ENCODE results near the gene ERBB2. TPM values are rescaled to one million over a fixed set of nuclear protein-coding genes. Genes with fewer than 3 reads are reported as not detected.

Gene ERBB2
- total and polyA plus RNA-seq, 5 donors from 2014 or later, result 0.36 to 5.5 (median 0.67) TPM

DNA sequence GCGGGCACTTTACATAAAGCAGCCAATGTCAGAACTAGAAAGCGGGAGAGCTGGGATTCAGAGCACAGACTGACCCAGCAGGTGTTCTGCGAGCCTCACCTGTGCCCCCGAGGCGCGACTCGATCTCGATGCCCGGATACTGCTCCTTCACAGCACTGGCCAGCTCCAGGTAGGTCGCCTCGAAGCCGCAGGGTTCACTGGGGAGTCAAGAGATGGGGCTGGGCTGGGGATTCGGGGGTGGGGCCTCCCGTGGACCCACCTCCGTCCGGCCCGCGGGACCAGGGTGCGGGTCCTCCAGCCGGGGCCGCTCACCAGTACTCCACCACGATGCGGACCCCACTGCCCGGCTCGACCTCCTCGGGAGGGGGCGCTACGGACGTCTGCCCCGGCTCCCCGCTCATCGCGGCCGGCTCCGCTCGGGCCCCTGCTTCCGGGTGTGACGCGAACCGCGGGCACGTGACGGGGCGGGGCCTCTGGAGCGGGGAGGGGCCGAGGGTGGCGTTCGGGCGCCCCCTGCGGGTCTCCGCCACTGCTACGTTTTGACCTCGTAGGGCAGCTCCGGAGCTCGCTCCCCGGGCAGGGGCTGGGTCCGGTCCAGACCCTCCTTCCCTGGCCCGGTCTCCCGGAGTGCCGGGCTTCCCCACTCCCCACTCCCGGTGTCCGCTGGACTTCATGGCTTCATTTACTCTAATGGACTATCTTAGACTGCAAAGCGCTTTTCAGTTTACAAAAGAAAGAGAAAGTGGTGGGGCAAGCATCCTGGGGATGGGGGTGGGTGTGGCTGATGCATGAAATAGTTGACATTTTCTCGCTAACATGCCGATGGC, 30.4 kb downstream of the ERBB2 start, which contains the start of gene MIEN1:
Gene MIEN1, minus strand, starts transcription at position 438 of the 827 bp plus-strand sequence. Its CDS starts 37 bp downstream, at position 401.
- Mint-ChIP-seq H3K27ac (peak within 1 kb of the TSS; percentile 77 to 95 (median 94)), H3K4me3 (peak within 1 kb of the TSS; percentile 91 to 97 (median 92)), H3K9me3 (peaks cover 0 to 2% (median 0%) of the 10 kb centered on the region in 7 donors)

DNA sequence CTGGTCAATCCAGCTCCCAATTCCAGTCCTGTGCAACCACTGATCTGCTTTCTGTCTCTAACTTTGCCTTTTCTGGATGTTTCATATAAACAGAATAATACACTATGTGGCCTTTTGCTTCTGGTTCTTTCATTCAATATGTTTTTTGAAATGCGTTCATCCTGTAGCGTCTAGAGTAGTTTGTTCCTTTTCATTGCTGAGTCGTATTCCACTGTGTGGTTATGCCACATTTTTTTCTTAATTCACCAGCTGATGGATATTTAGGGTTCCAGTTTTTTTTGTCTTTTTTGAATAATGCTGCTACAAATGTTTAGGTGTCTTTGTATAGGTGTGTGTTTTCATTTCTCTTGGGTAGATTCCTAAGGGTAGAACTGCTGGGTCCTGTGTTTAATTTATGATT, 32.7 kb downstream of the ERBB2 start:
- H3K4me3 Mint-ChIP-seq, result peak overlapping the region; percentile 0 to 80 (median 46)
- peaks cover 0 to 2% (median 0%) of the 10 kb centered on the region in 7 donors for H3K9me3 Mint-ChIP-seq
- no peak for ATAC-seq (ENCODE audit: low read depth in 2 of 2)
- Histone ChIP-seq H3K9me3 (ENCODE audit: control insufficient read depth in 2 of 2, low read length in 2 of 2) (no peaks in the 10 kb centered on the region), H3K36me3 (ENCODE audit: control insufficient read depth, insufficient read depth, low read length) (peaks cover 11% of the 10 kb centered on the region), H3K27me3 (ENCODE audit: control insufficient read depth, insufficient read depth, low read length) (no peaks in the 10 kb centered on the region), H3K27ac (ENCODE audit: insufficient read depth, low read length, poor library complexity, severe bottlenecking) (no peak overlapping the region), H3K4me1 (ENCODE audit: control insufficient read depth, insufficient read depth, low read length, poor library complexity, severe bottlenecking) (peaks cover 12% of the 10 kb centered on the region), H3K4me3 (ENCODE audit: low read depth, low read length) (no peak overlapping the region)
- peaks cover 0 to 23% (median 11%) of the 10 kb centered on the region in 4 donors for H3K4me1 Mint-ChIP-seq
- H3K36me3 Mint-ChIP-seq, result peaks cover 9% of the 10 kb centered on the region
- peak overlapping the region in 2 of 3 donors; percentile 22 to 44 for H3K27ac Mint-ChIP-seq
- DNase-seq, result no peak
- peaks cover 16% of the 10 kb centered on the region for H3K27me3 Mint-ChIP-seq

More for the DNA sequence above, 30.4 kb downstream of the ERBB2 start, which contains the start of gene MIEN1:
- peak within 1 kb of the TSS; percentile 93 for H3K27ac ChIP-seq (ENCODE audit: insufficient read depth, low read length, poor library complexity, severe bottlenecking)
- no peaks in the 10 kb centered on the region for H3K9me3 ChIP-seq (ENCODE audit: control insufficient read depth in 2 of 2, low read length in 2 of 2)
- peak; percentile 88 to 95 (median 88) for DNase-seq
- H3K36me3 ChIP-seq (ENCODE audit: control insufficient read depth, insufficient read depth, low read length), result peaks cover 13% of the 10 kb centered on the region
- Mint-ChIP-seq H3K4me1 (peaks cover 0 to 19% (median 12%) of the 10 kb centered on the region in 4 donors), H3K27me3 (peaks cover 4% of the 10 kb centered on the region), H3K36me3 (peaks cover 14% of the 10 kb centered on the region)
- H3K27me3 ChIP-seq (ENCODE audit: control insufficient read depth, insufficient read depth, low read length), result no peaks in the 10 kb centered on the region
- H3K4me1 ChIP-seq (ENCODE audit: control insufficient read depth, insufficient read depth, low read length, poor library complexity, severe bottlenecking), result peaks cover 12% of the 10 kb centered on the region
- H3K4me3 ChIP-seq (ENCODE audit: low read depth, low read length), result peak within 1 kb of the TSS; percentile 83
- peak; percentile 93 to 96 for ATAC-seq (ENCODE audit: low read depth in 2 of 2)

DNA sequence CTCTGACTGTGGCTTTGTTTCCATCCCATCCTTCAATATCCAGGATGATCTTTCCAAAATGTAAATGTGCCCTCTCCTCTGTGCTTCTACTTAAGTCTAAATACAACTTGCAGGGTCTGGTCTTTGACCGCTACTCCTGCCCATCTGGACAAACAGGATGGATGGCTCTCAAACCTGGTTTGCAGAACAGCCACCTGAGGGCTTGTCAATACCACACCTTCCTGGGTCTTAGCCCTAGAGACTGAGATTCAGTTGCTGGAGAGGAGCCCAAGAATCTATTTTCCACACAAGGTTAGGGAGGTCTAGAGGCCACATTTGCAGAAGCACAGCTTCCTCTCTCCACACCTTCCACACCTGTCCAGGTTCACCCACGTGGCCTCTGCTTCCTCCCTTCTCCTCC, 36.0 kb downstream of the ERBB2 start:
- Histone ChIP-seq H3K27me3 (ENCODE audit: control insufficient read depth, insufficient read depth, low read length) (no peaks in the 10 kb centered on the region), H3K4me1 (ENCODE audit: control insufficient read depth, insufficient read depth, low read length, poor library complexity, severe bottlenecking) (peaks cover 16% of the 10 kb centered on the region), H3K4me3 (ENCODE audit: low read depth, low read length) (no peak overlapping the region), H3K36me3 (ENCODE audit: control insufficient read depth, insufficient read depth, low read length) (no peaks in the 10 kb centered on the region), H3K27ac (ENCODE audit: insufficient read depth, low read length, poor library complexity, severe bottlenecking) (no peak overlapping the region), H3K9me3 (ENCODE audit: control insufficient read depth in 2 of 2, low read length in 2 of 2) (no peaks in the 10 kb centered on the region)
- Mint-ChIP-seq H3K4me1 (peaks cover 0 to 23% (median 4%) of the 10 kb centered on the region in 4 donors), H3K4me3 (no peak overlapping the region), H3K27me3 (peaks cover 30% of the 10 kb centered on the region), H3K36me3 (no peaks in the 10 kb centered on the region), H3K27ac (no peak overlapping the region), H3K9me3 (peaks cover 0 to 1% (median 0%) of the 10 kb centered on the region in 7 donors)
- DNase-seq (no peak), ATAC-seq (ENCODE audit: low read depth in 2 of 2) (no peak)

DNA sequence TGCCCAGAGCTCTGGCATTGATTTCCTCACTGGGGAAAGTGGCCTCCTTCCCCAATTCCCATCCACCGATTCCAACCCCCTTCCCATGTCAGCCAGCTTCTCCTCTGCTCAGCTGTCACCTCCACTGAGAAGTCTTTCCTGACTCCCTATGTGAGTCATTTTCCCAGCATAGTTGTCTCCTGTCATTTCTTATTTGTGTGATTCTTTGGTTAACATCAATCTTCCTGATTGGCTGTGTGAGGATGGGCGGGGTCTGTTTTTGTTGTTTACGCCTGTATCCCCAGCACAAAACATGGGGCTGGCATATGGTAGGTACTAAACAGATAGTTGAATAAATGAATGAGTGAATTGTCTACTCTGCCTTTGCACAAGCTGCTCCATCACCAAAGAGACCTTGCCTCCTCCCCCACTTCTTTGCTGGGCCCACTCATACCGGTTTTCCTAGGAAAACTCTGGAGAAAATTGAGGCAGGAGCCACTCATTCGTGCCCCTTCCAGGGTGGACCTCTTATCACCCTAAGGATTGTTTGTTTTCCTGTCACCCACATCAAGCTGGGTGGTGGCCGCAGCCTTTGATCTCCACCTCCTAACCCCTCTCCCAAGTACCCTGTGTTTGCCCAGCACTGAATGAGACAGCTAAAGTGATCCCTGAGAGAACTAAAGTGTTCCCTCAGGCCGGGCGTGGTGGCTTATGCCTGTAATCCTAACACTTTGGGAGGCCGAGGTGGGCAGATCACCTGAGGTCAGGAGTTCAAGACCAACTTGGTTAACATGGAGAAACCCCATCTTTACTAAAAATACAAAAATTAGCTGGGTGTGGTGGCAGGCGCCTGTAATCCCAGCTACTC, 36.7 kb downstream of the ERBB2 start:
- Mint-ChIP-seq H3K27me3 (peaks cover 37% of the 10 kb centered on the region), H3K4me3 (peak overlapping the region in 1 of 4 donors; percentile 12), H3K9me3 (peaks cover 0 to 1% (median 0%) of the 10 kb centered on the region in 7 donors), H3K36me3 (no peaks in the 10 kb centered on the region), H3K27ac (peak overlapping the region in 1 of 3 donors; percentile 38), H3K4me1 (peaks cover 0 to 22% (median 4%) of the 10 kb centered on the region in 4 donors)
- Histone ChIP-seq H3K9me3 (ENCODE audit: control insufficient read depth in 2 of 2, low read length in 2 of 2) (no peaks in the 10 kb centered on the region), H3K27me3 (ENCODE audit: control insufficient read depth, insufficient read depth, low read length) (no peaks in the 10 kb centered on the region), H3K27ac (ENCODE audit: insufficient read depth, low read length, poor library complexity, severe bottlenecking) (no peak overlapping the region), H3K4me1 (ENCODE audit: control insufficient read depth, insufficient read depth, low read length, poor library complexity, severe bottlenecking) (peaks cover 16% of the 10 kb centered on the region), H3K4me3 (ENCODE audit: low read depth, low read length) (no peak overlapping the region), H3K36me3 (ENCODE audit: control insufficient read depth, insufficient read depth, low read length) (no peaks in the 10 kb centered on the region)
- DNase-seq (no peak), ATAC-seq (ENCODE audit: low read depth in 2 of 2) (no peak)

DNA sequence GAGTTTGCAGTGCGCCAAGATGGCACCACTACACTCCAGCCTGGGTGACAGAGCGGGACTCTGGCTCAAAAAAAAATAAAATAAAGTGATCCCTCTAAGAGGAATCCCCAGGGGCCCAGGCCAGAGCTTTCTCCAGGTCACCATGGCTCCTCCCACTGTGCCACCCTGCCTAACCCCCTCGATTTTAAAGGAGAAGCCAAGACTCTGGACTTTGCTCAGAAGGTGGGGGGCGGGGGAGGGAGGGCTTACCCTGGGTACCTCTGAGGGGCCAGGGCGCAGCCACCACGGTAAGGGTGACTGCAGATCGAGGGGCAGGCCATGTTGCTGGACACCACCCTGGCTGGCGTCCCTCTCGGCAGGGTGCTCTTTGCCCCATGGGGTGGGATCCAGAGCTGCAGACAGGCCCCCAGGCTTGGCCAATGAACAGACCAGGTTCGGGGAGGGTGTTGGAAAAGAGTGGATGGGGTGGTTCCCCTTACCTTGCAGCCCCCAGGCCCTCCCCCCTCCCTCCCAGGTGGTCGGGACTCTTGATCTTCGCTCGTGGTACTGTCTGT, 37.4 kb downstream of the ERBB2 start:
- Mint-ChIP-seq H3K4me1 (peaks cover 0 to 22% (median 4%) of the 10 kb centered on the region in 4 donors), H3K27me3 (peaks cover 38% of the 10 kb centered on the region), H3K36me3 (no peaks in the 10 kb centered on the region), H3K9me3 (peaks cover 0 to 1% (median 0%) of the 10 kb centered on the region in 7 donors), H3K27ac (no peak overlapping the region), H3K4me3 (no peak overlapping the region)
- H3K9me3 ChIP-seq (ENCODE audit: control insufficient read depth in 2 of 2, low read length in 2 of 2), result no peaks in the 10 kb centered on the region
- H3K4me3 ChIP-seq (ENCODE audit: low read depth, low read length), result no peak overlapping the region
- no peaks in the 10 kb centered on the region for H3K36me3 ChIP-seq (ENCODE audit: control insufficient read depth, insufficient read depth, low read length)
- H3K27ac ChIP-seq (ENCODE audit: insufficient read depth, low read length, poor library complexity, severe bottlenecking), result no peak overlapping the region
- no peaks in the 10 kb centered on the region for H3K27me3 ChIP-seq (ENCODE audit: control insufficient read depth, insufficient read depth, low read length)
- DNase-seq (no peak), ATAC-seq (ENCODE audit: low read depth in 2 of 2) (no peak)
- H3K4me1 ChIP-seq (ENCODE audit: control insufficient read depth, insufficient read depth, low read length, poor library complexity, severe bottlenecking), result peaks cover 16% of the 10 kb centered on the region

DNA sequence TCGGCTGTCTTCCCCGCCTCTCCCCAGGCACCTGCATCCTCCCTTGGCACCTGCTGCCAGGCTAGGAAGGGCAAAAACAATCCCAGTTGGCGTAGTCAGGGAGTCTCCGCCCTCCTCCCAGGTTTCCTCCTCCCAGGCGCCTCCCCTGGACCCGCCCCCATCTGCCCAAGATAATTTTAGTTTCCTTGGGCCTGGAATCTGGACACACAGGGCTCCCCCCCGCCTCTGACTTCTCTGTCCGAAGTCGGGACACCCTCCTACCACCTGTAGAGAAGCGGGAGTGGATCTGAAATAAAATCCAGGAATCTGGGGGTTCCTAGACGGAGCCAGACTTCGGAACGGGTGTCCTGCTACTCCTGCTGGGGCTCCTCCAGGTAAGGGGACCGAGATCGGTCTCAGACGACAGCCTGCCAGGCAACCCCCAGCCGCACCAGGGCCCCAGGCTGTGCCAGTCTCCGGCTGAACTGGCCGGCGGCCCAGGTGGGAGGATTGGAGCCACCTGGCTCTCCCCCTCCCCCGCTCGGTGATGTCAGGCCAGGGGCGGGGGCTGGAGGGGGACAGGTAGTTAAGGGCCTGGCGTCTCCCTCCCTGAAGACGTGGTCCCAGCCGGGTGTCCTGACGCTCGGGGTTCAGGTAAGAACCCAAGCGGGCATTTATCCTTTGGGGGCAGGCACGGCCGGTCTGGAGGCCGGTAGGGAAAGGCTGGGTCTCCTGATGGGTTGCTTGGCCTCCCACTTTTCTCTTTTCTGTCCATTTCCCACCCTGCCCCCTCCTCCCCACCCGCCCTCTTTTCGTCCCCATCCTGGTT, 38.1 kb downstream of the ERBB2 start, which contains the start of gene GRB7:
Gene GRB7, plus strand, starts transcription at position 179 of the 808 bp plus-strand sequence. CDS start 4,364 bp downstream, outside the sequence.
- H3K27me3 Mint-ChIP-seq, result peaks cover 38% of the 10 kb centered on the region
- Histone ChIP-seq H3K4me3 (ENCODE audit: low read depth, low read length) (no peak within 1 kb of the TSS), H3K27me3 (ENCODE audit: control insufficient read depth, insufficient read depth, low read length) (no peaks in the 10 kb centered on the region), H3K27ac (ENCODE audit: insufficient read depth, low read length, poor library complexity, severe bottlenecking) (no peak within 1 kb of the TSS), H3K4me1 (ENCODE audit: control insufficient read depth, insufficient read depth, low read length, poor library complexity, severe bottlenecking) (peaks cover 16% of the 10 kb centered on the region), H3K36me3 (ENCODE audit: control insufficient read depth, insufficient read depth, low read length) (no peaks in the 10 kb centered on the region), H3K9me3 (ENCODE audit: control insufficient read depth in 2 of 2, low read length in 2 of 2) (no peaks in the 10 kb centered on the region)
- peaks cover 0 to 22% (median 4%) of the 10 kb centered on the region in 4 donors for H3K4me1 Mint-ChIP-seq
- peak within 1 kb of the TSS; percentile 12 to 85 (median 59) for H3K4me3 Mint-ChIP-seq
- DNase-seq, result no peak
- ATAC-seq (ENCODE audit: low read depth in 2 of 2), result no peak
- H3K9me3 Mint-ChIP-seq, result peaks cover 0 to 1% (median 0%) of the 10 kb centered on the region in 7 donors
- H3K36me3 Mint-ChIP-seq, result no peaks in the 10 kb centered on the region
- H3K27ac Mint-ChIP-seq, result peak within 1 kb of the TSS in 1 of 3 donors; percentile 38

Data from CD4-positive, CD25-positive, alpha-beta regulatory T cell (primary cell).